NCI-H82 (cell line): ENCODE results near the gene SLC30A3.
A peak's percentile ranks its signal among the peaks of the same experiment; 100 is the strongest.

Experiments
- DNase-seq: peaks from one replicate; lab custom pipeline; 2025; lab: John Stamatoyannopoulos, UW

Gene SLC30A3

GRCh38 chr2:27233341-27233740, 29.5 kb downstream of the SLC30A3 start:
- DNase-seq, result no peak

- no peak for DNase-seq
Measured at GRCh38 chr2:27231921-27232320, 30.9 kb downstream of the SLC30A3 start.

DNA sequence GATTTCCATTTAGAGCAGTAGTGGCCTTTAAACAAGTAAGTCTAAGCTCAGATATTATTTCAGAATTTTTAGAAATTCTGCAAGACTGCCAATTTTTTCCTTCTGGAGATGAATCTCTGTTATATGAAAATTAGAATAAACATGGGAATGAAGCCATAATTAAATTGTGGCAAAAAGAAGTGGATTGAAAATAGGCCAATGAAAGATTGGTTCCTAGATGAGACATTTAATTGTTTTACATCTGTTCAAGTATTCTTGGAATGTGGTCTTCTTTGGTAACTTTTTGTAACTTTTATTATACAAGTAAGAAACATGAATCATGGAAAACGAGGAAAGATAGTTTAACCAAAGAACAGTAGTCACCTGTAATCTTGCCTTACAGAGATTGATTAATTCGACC, 35.3 kb downstream of the SLC30A3 start:
- DNase-seq, result no peak

GRCh38 chr2:27225526-27225925, 37.3 kb downstream of the SLC30A3 start:
- no peak for DNase-seq

DNA sequence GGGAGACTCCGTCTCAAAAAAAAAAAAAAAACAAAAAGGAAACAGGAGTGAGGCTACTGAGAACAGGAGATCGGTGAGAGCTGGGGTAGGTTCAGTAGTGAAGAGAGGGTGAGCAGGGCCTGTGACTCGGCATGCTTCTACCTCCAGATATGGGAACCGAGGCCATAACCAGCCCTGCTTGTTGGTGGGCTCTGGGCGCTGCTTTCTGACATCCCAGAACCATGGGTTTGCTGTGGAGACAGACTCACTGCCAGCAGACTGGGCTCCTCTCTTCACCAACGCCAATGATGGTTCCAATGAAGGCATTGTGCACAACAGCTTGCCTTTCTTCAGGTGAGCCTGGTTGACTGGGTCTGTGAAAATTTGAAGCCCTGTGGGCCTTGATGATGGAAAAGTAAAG, 39.4 kb downstream of the SLC30A3 start:
- DNase-seq, result no peak

- no peak for DNase-seq
Measured at GRCh38 chr2:27222407-27222806, 40.4 kb downstream of the SLC30A3 start.

DNA sequence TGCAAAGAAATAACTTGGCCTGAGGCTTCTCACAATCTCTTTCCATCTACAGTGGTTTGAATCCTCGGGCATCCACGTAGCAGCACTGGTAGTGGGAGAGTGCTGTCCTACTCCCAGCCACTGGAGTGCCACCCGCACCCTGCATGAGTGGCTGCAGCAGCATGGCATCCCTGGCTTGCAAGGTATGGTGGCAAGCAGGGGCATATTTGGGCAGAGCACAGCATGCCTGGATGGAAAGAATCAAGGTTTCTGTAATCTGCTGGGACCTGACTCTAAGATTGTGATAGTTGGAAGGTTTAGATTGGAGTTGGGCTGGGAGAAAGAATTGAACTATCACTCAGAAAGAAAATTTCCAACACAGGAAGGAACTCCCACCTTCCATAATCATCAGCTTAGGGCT, 41.7 kb downstream of the SLC30A3 start:
- no peak for DNase-seq

DNA sequence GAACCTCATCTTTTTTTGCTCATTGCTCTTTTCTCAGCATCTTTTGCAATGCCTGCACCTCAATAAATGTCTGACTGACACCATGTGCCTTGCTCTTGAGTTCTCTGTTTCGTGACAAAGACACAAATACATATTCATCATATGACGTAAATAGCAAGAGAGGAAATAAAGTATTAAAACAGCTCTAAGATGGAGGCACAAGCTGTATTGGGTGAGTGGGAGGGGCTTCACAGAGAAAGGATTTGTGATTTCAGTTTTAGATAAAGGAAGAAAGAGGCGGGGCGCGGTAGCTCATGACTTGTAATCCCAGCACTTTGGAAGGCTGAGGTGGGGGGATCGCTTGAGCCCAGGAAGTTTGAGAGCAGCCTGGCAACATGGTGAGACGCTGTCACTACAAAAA, 42.8 kb downstream of the SLC30A3 start:
- DNase-seq, result no peak

GRCh38 chr2:27219091-27219490, 43.8 kb downstream of the SLC30A3 start:
- peak; percentile 40 for DNase-seq

DNA sequence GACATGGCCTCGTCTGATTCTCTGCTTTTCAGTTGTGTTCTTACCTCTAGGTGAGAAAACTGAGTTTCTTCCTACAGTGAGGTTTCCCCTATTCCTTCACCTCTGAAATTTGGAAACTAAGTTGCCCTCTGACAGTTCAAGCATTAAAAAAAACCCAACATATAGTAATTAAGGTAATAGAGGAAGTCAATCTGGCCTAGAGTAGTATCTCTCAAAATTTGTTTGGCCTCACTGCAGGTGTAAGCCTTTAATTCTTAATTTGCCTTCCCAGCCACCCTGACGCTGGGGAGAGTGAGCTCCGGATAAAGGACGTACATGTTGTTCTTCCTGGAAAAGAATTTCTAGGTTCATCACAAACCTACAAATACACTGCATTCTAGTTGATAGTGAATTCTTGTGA, 44.2 kb downstream of the SLC30A3 start:
- peak; percentile 40 for DNase-seq

DNA sequence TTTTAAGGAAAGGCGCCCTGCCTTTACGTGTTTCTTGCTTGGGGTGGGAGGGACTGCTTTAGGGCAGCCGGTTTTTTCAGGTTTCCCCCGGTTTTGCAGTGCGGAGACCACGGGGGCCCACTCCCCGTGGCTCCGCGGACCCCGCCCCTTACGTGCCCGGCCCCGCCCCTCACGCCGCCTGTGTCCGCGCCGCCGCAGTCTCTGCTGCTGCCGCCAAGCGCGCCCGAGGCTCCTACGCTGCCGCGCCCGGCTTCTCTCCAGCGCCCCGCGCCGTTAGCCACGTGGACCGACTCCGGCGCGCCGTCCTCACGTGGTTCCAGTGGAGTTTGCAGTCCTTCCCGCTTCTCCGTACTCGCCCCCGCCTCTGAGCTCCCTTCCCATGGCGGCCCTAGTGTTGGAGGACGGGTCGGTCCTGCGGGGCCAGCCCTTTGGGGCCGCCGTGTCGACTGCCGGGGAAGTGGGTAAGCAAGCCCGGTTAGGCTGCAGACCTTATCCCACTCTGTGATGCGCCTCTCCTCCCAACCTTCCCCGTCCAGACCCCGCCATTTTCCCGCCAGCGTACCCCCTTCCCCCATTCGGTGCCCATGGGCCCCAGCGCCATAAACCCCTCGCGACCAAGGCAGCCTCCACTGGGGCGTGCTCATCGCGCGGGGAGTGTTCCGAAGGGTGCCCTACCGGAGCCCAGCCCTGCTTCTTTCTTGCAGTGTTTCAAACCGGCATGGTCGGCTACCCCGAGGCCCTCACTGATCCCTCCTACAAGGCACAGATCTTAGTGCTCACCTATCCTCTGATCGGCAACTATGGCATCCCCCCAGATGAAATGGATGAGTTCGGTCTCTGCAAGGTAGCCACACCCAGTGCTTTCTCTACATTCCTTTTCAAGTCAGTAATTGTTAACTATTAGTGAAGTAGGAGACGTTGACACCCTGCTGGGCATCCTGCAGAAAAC, 45.4 kb downstream of the SLC30A3 start, which contains the start of gene CAD:
Gene CAD (plus strand): TSS at position 197 of the 949 bp plus-strand sequence. CDS start 183 bp downstream, at position 380.
- peak; percentile 93 for DNase-seq

- no peak for DNase-seq
Measured at GRCh38 chr2:27216416-27217137, 46.3 kb downstream of the SLC30A3 start.

GRCh38 chr2:27214941-27215340, 47.9 kb downstream of the SLC30A3 start:
- peak; percentile 26 for DNase-seq

- peak; percentile 67 for DNase-seq
Measured at GRCh38 chr2:27212626-27213471, 50.0 kb downstream of the SLC30A3 start.

DNA sequence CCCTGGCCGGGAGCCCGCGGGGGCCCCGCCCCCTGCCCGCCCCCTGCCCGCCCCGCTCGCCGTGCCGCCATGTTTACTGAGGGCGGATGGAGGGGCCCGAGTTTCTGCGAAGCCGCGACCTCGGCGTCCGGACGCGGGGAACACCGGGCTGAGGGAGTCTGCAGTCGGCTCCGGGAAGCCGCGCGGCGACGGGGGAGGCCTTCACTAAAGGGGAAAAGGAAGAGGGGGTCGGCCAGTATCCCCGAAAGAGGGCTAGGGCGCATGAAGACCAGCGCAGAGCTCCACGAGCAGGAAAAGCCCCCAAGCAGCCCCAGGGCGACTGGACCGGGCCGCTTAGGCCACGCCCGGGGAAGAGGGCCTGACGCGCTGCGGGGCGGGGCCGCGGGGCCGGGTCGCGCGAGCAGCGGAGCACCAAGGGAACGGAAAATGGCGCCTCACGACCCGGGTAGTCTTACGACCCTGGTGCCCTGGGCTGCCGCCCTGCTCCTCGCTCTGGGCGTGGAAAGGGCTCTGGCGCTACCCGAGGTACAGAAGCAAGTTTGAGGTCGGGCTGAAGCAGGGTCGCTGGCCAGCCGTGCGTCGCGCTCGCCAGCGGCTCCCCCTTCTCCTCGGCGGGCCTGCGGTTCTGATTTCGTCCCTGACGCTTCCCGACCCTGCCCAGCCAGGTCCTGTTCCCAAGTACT, 50.8 kb downstream of the SLC30A3 start, which contains the start of the genes ATRAID and SLC5A6:
Gene ATRAID (plus strand): TSS at position 99 of the 683 bp plus-strand sequence. CDS start 328 bp downstream, at position 427.
Gene SLC5A6 (minus strand): TSS at position 326 of the 683 bp plus-strand sequence. CDS start 4,618 bp downstream, outside the sequence.
- peak; percentile 94 for DNase-seq

DNA sequence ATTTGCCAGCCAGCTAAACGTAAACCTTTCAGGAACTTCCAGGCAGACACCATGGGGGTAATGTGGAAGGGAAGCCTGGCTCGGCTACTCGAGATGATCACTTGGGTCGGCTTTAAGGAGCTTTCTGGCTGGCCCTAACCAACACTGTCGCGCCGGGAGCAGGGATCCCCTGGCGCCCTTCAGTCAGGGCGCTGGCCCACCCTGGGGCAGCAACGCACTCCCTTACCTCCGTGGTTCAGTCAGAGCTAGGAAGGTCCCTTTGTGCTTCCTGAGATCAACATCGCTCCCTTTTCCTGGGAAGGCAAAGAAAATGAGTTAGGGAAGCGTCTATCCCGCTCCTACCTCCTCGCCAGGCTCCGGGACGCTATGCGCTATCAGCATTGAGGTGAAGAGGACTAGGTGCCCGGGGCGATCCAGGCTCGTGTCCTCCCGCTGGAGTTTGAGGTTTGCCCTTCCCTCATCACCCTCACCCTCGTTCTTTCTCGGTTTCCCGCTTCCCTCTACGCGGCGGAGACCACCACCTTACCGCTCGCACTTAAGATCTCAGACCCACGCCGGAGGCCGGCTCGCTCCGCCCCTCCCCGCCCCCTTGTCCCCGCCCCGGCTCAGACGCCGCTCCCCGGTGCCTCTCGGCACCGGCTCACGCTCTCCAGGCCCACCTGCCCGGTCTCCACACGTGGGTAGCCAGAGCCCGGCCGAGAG, 51.5 kb downstream of the SLC30A3 start:
- peak; percentile 72 for DNase-seq

GRCh38 chr2:27209621-27210401, 53.0 kb downstream of the SLC30A3 start:
- no peak for DNase-seq

DNA sequence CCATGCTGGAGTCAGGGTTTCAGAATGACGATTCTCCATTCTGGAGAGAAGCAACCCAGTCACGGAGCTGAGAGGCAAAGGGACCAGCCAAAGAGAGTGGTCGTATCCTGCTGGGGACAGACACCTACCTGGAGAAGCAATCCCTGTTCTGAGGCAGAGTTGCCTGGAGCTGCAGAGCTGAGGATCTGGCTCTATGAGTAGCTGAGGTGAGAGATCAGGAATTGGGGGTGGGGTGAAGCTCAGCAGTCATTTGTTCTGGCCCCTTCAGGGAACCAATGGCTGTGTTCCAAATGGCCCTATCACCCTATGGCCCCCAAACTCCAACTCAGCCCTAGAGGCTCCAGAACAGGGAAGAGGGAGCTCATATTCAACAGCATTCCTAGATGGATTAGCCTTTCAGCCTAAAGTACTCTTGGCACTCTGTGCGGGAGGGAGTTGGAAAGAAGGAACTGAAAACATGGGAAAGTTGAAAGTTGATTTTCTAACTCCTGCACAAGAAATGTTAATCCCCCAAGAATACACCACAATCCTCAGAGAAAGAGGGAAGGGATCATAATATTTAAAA, 54.3 kb downstream of the SLC30A3 start:
- DNase-seq, result no peak

DNA sequence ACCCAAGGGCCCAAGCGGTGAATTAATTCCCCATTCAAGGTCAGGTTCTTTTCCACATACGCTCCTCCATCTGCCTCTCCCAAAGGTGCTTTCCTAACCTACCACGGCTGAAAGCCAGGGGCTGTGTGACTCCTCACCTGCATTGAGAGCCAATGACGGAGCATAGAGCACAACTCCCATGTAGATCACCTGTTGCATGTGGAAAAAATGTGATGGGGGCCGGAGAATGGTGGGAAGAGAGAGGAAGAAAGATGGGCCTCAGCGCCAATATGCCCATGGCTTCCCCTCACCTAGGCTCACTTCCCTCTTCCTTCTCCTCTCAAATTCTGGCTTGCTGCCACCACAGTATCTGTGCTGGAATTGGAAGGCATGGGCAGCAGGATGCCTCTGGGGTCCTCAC, 56.5 kb downstream of the SLC30A3 start:
- no peak for DNase-seq
